ACHN (cell line): Measurements from ENCODE around the gene AFAP1.
A peak's percentile ranks its signal among the peaks of the same experiment; 100 is the strongest.

Experiments used
- DNase-seq: peaks from one replicate; pipeline ENCODE4 v3.0.0-alpha.2; 2015
- in situ Hi-C: cut with HindIII; loops from 2 replicates; pipeline ENCODE4 v1.10.0; 2017; ENCODE audit warnings: low sequenced_read_pairs, low pct_ligation_motif_present, low pct_unique_long_range_greater_than_20kb

AFAP1 gene

DNA sequence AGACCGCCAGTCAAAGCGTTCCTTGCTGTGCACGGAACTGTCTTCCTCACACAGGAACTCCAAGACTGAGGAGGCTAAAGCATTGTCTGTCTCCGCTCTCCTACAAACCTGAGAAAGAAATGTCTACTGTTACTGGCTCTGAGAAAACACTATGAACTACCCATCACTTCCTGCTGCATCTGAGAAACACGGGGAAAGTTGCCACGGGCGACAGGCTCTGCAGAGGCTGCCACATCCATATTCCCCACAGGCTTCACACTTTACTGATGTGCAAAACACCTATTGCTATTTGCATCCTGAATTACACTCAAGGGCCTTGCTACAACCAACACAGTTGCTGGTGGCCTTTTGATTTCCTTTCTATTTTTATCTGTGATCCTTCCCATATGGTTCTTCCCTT, 59.0 kb downstream of the AFAP1 start:
- DNase-seq: no peak
- in situ Hi-C loops: no loop called here

DNA sequence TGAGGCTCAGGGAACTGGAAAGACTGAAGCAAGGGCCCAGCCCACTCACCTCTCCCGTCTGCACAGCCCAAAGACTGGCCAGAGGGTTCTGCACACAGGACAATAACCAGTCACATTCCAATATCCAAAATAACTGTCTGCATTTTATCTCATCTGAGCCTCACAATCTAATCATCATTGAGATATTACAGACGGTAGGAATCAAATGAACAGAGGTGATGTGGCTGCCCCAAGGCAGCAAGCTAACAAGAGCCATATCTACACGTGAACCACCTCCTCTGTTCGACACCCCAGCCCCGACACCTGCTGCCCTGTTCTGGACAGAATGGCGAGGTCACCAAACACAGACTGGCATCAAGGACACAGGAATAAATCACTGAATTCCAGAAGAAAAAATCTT, 60.5 kb downstream of the AFAP1 start:
- DNase-seq: no peak
- in situ Hi-C loops: no loop called here

DNA sequence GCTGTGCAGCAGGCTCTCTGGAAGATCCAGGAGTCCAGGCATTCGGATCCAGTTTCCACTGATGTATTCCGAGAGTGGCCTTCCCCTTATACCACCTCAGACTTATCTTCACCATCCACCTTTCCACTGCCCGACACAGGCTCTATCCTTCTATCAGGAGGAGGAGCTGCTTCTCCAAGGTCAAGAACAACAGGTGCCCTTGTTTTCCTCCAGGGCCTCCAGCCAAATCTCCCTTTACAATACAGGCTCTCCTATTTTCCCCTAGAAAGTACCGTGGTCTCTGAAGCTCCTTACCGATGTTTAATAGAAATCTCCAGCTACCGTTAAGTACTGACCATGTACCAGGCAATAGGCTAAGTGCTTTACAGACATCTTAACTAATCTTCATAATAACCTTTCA, 61.3 kb downstream of the AFAP1 start:
- no peak for DNase-seq
- in situ Hi-C loops: no loop called here

DNA sequence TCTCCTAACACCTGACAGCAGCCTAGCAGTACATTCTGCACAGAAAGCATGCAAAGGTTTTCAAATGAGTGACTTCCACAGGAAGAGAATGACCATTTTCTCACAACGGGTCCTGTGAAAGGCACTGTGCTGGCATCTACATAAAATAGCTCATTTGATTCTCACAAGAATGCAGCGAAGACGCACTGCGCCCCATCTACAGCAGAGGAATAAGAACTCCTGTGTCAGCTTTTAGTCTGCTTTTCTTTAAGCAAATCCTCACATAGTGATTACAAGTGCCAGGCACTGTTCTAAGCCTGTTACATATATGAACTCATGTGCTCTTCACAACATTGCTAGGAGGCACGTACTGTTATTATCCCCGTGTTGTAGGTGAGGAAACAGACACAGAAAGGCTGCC, 62.5 kb downstream of the AFAP1 start:
- no peak for DNase-seq
- in situ Hi-C loops: no loop called here

DNA sequence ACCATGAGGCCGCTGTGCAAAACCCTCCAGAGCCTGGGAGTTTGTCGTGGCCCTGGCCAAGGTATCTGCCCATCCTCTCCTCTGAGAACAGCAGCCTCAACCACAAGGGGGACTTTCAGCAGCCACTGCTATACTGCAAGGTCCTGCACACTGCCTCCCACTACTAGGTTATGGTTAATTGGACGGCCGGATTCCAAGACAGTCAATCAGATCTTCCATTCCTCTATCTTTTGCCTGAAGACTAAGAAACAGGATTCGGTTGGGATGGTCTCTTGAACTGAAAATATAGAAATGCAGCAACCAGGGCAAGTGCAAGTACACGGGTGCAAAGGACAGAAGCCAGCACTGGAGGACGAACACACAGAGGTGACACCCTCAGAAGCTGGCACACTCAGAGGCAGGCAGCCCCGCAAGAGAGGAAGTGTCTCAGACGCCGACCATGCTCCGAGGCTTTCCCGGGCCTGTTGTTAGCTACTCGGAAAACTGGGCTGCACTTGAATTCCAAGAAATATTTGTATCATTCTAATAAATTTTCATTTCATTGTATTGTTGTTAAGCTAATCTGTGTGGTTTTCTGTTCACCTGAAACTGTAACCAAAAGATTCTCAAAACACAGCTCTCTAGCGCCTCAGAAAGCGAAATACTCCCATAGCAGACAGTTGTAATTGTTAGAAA, 63.3 kb downstream of the AFAP1 start:
- no peak for DNase-seq
- in situ Hi-C loops: no loop called here

DNA sequence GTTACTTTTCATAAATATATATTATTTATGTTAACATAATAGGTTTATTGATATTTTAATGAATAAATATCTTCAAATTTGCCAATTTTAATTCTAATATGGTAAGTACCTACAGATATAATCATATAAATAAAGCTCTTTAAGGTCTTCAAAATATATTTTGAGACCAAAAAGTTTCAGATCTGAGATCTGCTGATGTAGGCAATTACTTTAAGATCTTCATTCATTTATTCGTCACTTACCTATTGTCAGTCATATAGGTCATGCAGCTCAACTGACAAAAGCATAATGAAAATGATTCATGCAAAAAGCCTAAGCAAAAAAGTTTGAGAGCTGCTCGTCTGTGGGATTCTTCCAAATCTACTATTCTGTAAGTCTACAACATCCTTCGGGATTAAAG, 64.8 kb downstream of the AFAP1 start:
- DNase-seq: no peak

DNA sequence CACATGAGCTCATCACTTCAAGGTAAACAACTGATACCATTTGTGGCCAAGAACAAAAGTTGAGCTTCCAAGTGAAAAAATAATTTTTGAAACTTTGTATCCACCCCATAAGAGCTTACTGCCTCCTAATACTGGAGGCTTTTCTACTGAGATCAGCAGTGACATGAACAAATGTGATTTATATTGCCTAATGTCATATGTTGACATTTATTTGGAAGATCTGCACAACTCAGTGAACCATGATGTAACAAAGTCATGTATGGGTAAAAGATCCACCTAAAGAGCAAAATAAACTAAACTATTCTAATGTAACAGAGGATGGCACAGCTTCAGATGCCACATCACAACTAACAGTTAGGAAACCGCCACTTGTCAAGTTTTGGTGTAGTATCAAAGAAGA, 65.8 kb downstream of the AFAP1 start:
- DNase-seq: no peak
- in situ Hi-C loops: no loop called here

More for the DNA sequence above, 64.8 kb downstream of the AFAP1 start:
- in situ Hi-C loops: no loop called here

DNA sequence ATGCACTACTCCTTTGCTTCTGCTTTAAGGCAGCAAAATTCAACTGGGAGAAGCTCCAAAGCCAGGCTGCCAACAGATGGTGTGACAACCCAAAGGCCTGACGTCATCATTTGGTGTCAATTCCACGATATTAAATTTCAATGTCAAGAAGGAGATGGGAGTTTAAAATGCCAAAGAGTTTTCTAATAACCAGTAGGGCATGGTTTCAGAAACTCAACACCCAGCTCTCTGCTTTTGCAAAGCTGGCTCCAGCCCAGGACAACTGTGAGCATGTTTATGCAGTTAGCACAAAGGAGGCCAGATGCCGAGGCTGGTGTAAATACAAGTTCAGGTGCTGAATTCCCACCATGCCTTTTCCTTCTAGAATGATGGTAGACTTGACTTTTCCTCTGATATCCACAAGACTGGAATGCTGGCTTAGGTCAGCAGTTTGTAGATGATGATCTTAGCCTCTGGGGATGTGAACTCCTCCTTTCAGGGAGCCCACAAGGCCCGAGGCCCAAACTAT, 67.3 kb downstream of the AFAP1 start:
- in situ Hi-C loops: no loop called here
- no peak for DNase-seq

DNA sequence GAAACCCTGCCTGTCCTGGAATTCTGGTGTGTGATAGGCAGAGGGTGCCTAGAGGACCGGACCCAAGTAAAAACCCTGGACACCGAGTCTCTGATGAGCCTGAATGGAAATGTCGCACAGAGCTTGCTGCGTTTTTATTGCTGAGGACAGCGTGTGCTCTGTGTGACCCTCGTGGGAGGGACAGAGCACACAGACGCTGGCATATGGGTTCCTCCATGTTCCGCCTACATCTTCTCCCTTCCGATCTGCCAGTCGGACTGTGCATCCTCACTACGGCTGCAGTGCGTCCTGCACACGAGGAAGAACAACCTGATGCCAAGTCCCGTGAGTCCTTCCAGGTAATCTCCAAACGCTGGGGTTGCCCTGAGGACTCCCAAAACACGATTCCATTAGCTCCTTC, 68.3 kb downstream of the AFAP1 start:
- no peak for DNase-seq

DNA sequence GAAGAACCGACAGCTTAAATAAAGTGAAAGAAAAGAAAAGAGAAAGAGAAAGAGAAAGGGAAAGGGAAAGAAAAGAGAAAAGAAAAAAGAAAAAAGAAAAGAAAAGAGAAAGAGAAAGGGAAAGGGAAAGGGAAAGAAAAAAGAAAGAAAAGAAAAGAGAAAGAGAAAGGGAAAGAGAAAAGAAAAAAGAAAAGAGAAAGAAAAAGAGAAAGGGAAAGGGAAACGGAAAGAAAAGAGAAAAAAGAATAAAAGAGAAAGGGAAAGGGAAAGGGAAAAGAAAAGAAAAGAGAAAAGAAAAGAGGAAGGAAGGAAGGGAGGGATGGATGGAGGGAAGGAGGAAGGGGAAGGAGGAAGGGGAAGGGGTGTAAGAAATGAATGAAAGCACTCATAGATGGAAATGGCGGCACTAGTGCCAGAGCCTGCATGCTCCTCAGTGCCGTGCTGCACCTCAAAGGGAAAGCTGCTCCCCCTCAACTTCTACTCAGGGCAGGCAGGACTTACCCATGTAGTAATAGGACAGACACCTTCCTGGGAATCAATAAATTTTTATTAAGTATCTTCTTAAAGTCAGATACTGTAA, 70.7 kb downstream of the AFAP1 start:
- DNase-seq: no peak
- in situ Hi-C loops: no loop called here

More for the DNA sequence above, 68.3 kb downstream of the AFAP1 start:
- in situ Hi-C loops: no loop called here

DNA sequence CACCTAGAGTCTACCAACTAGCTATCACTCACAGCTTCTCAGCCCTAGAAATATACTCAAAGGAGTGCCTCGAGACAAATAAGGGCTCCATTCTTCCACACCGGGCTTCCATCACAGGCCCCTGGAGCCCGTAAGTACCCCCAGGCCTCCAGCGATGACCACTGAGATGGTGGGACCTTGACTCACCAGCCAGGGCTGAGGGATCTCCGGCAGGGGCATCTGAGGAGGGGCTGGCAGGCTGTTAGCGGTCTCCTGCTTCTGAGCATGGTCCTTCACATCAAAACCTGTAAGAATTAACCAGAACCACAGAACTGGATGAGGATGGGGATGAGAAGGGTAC, 71.3 kb downstream of the AFAP1 start:
- no peak for DNase-seq
- in situ Hi-C loops: no loop called here

DNA sequence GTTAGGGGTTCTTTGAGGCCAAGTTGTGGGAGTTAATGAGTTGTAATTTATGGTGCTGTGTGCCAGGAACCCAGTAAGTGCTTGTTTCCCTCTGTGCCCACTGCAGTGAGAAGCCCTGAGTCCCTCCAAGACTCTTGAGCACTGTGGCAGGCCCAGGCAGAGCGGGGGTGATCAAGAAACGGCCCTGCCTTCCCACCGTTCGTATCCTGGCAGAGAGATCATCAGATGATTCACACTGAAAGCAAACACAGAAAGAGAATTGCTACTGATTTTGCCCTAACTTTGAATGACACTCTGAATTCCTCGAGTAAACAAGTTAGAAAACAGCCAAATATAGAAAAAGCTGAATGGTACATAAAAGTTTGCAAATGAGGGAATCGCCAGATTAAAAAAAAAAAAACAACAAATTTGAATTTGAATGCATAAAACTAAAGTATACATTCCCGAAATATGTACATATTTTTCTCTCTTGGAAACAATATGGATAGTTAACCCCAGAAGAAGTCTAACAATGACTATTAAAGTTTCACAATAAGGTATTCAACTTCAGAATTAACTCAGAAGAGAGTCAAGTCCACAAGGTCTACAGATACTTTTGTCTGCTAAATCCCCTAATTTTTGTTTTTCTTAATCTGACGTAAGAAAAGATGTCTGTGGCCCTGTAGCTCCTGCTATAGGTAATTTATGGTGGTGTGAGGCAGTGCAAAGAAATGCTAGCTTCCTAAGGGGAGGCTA, 71.8 kb downstream of the AFAP1 start:
- in situ Hi-C loops: no loop called here

DNA sequence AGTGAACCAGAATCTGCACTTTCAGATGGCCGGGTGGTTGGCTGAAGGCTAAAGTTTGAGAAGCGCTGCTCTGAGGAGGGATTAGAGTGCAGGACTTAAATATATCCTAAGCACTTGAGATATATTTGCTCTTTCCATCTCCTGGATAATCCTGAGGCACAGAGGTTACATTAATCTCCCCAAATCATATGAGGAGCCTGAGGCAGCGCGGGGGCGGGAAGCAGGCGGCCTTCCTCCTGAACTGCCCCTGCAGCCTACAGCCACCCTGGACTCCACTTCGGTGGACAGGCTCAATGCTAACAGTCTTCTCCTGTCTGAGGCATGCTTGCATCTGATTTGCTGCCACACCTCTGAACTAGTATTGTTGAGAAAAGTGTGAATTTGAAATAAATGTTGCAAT, 72.5 kb downstream of the AFAP1 start:
- in situ Hi-C loops: no loop called here
- no peak for DNase-seq

More for the DNA sequence above, 71.8 kb downstream of the AFAP1 start:
- DNase-seq: no peak

DNA sequence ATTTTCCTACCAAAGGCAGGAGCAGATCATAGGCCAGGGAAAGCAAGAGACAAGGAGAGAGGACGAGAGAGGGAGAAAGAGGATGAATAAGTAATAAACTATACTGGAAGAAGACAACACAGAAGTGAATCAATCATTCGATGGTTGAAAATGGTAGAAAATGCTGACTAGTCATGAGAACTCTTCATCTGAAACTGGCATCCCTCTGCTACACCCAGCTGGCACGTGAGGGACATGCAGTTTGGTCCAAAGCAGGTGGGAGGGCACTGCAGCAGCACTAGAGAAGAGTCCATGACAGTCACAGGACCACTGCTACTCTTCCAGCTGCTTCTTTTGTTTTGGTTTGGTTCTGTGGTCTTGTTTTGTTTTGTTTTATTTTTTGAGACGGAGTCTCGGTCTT, 74.1 kb downstream of the AFAP1 start:
- in situ Hi-C loops: no loop called here
- no peak for DNase-seq

DNA sequence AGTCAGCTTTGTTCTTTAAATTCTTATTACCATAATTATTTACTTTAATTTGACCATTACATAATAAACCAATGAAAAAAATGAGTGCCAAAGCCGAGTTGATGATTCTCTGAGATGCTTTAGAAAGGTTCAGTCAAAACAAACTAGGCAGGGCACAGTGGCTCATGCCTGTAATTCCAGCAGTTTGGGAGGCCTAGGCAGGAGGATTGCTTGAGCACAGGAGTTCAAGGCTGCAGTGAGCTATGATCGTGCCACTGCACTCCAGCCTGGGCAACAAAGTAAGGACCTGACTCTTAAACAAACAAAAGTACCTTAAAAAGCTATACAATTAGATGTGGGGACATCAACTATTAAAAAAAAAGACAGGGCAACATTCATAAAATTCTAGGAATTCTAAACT, 75.0 kb downstream of the AFAP1 start:
- in situ Hi-C loops: no loop called here
- no peak for DNase-seq

DNA sequence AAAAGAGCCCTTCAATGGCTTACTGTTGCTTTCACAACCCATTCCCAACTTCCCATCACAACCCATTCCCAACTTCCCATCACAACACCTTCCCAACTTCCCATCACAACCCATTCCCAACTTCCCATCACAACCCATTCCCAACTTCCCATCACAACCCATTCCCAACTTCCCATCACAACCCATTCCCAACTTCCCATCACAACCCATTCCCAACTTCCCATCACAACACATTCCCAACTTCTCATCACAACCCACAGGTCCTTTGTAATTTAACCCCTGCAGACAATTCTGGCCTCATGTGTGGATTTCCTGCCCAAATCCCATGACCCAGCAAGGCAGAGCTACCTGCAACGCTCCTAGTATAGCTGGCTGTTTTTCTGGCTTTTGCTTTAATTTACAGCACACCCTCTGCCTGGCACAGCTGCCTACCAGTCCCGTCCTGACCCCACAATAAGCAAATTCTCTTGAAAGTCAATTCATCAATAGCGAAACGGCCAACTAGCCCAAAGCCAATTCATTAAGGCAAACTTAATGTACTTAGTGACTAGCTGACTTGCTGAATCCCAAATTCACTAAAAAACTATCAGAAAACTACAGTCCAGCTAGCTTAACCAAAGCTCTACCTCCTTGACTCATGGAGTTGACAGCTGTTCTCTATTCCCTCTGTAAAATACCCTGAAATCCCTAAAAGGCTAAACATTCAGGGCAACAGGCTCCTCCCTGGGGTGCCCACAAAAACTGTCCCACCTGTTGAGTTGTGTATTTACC, 75.6 kb downstream of the AFAP1 start:
- in situ Hi-C loops: no loop called here

DNA sequence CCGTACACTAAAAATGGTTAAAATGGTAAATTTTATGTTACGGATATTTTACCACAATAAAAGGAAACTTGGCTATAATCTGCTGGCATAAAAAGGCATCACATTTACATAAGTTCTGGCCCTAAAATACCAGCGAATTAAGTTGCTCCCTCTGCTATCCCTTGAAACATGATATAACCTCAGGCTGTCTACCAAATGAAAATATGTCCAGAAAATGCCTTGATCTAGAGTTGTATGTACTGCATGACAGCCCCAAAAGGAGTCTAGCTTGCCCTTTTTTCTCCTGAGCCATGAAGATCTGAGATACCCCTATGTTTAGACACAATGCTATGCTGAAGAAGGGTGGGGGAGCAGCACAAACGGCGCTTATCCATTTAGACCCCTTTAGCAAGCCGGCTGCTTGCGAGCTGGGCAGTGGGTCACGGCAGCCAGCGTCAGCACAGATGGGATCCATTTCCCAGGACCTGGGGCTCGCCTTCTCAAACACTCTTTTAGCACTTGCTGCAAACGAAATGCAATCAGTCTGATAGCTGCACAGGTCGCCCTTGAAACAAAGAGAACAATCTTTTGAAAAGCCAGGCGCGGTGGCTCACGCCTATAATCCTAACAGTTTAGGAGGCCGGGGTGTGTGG, 77.0 kb downstream of the AFAP1 start:
- in situ Hi-C loops: no loop called here
- no peak for DNase-seq

More for the DNA sequence above, 75.6 kb downstream of the AFAP1 start:
- DNase-seq: no peak

DNA sequence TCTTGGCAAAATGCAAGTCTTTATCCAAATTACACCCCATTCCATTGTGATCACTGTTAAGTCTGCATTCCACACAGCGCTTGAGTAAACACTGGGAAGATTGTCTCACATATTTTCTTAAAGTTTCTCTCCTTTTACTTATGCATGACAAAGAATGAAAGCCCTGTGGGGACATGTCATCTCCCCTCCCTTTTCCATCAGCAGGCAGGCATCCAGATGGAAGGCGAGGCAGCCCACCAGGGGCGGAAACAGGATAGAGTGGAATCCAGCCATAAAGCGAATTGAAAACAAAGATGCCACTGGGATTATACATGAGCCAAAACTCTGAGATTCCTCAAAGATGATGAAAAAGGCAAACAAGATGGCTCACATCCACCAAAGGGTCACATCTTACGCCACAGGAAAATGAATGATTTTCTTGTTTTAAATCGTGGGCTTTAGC, 78.2 kb downstream of the AFAP1 start:
- DNase-seq: peak; percentile 19
- in situ Hi-C loops: no loop called here
